IPS-18c (cell line): ENCODE measurements around the gene LRRC4C.

Experiments
- H3K4me3 ChIP-seq: 2 replicates; pipeline ENCODE4 v1.7.0; 2013; ENCODE audit warnings: low read depth, mild to moderate bottlenecking, low read length, moderate library complexity; ENCODE audit not compliant: insufficient read depth
- H3K9me3 ChIP-seq: one replicate; pipeline ENCODE4 v1.6.1; 2013; ENCODE audit warnings: mild to moderate bottlenecking, low read length, moderate library complexity; ENCODE audit not compliant: control insufficient read depth, insufficient read depth

Gene LRRC4C

DNA sequence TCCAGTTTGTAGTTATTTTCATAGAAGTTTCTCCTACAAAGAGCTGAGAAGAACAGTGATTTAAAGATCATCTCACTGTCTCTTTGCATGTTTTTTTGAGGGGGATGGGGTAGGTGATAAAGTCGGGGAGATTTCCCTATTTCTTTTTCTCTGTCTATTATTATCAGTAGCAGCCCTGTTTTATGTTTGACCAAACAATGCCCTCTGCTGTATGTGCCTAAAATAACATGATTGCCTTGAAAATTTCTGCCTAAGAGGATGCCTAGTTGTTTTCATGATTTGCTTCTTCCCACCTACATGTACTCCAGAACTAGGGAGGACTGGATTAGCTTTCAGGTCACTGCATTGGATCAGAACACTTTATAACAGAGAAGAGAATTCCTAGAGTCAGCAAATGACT, 1330.2 kb downstream of the LRRC4C start:
- H3K4me3 ChIP-seq, result no peak overlapping the region
- no peaks in the 10 kb centered on the region for H3K9me3 ChIP-seq

- no peaks in the 10 kb centered on the region for H3K9me3 ChIP-seq
- H3K4me3 ChIP-seq, result no peak overlapping the region
Observed at GRCh38 chr11:40125054-40125453, 1334.4 kb downstream of the LRRC4C start.

DNA sequence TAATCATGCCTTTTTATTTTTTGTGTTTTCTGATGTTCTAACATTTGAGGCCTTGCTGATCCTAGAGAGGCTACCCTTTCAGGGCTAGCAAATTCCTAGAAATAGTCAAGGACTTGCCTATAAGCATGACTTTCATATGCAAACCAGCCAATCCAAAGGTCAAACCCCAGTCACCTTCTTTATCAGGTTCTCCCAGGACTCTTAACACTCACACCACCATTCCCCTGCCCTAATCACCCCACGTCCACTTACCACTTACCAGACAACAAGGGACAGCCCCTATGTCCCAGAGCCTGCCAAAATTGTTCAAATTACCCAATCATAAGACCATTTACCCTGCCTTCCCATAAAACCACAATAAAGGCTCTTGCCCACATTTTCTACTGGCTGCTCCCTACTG, 1339.8 kb downstream of the LRRC4C start:
- H3K9me3 ChIP-seq, result no peaks in the 10 kb centered on the region
- H3K4me3 ChIP-seq, result no peak overlapping the region

DNA sequence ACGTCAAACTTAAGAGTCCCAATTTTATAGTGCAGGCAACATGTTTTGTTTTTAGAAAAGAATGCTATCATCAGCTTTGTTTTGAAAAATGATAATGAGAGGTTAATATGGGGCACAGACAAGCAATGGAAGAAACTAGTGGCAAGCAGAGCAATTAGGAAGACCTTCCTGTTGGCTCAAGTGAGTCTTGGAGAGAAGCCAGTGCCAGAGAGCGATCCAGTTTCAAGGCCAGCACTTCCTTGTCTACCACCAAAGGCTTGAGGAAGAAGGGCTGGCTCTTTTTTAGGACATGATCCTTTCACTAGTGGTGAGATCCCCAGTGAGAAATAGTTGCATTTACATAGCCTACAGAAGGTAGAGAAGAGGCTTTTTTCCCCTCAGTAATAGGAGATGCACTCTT, 1340.7 kb downstream of the LRRC4C start:
- Histone ChIP-seq H3K9me3 (no peaks in the 10 kb centered on the region), H3K4me3 (no peak overlapping the region)

GRCh38 chr11:40118026-40118425, 1341.4 kb downstream of the LRRC4C start:
- Histone ChIP-seq H3K4me3 (no peak overlapping the region), H3K9me3 (no peaks in the 10 kb centered on the region)

- no peak overlapping the region for H3K4me3 ChIP-seq
- no peaks in the 10 kb centered on the region for H3K9me3 ChIP-seq
Observed at GRCh38 chr11:40104941-40105550, 1354.4 kb downstream of the LRRC4C start.

DNA sequence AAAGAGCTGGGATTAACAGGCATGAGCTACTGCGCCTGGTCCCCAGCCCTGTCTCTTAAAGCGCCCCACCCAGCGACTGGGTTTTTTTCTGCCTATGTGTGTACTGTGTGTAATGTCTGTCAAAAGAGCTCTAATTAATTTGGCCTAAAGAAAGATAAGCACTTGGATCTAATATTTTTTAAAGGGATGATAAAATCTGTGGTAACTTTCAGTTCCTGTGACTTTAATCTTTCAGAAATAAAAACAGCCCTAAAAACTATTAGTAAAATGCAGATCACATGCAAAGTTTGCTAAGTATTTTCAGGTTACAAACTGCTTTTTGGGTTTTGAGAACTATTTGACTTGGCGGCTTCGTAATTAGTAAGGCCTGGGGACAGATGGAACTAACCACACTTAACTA, 1358.7 kb downstream of the LRRC4C start:
- no peaks in the 10 kb centered on the region for H3K9me3 ChIP-seq
- H3K4me3 ChIP-seq, result no peak overlapping the region

GRCh38 chr11:40100162-40100553, 1359.3 kb downstream of the LRRC4C start:
- no peaks in the 10 kb centered on the region for H3K9me3 ChIP-seq
- H3K4me3 ChIP-seq, result no peak overlapping the region

GRCh38 chr11:40099426-40100161, 1359.9 kb downstream of the LRRC4C start:
- H3K4me3 ChIP-seq, result no peak overlapping the region
- H3K9me3 ChIP-seq, result no peaks in the 10 kb centered on the region

DNA sequence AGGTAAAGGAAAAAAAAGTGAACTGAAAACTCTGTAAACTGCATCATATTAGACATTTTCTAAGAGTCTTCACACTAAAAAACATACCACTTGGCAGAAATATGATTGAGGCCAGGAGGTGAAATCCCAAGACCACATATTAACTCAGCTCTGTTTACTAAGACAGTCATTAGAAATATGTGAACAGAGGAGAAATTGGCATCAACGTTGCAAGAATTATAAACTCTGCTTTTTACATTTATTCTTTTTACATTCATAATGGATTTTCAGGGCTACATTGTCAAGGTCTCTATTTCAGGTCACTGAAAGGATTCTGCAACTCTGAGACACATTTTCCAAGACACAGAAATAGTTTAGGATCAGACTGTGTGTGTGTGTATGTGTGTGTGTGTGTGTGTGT, 1364.0 kb downstream of the LRRC4C start:
- H3K4me3 ChIP-seq, result no peak overlapping the region
- no peaks in the 10 kb centered on the region for H3K9me3 ChIP-seq

DNA sequence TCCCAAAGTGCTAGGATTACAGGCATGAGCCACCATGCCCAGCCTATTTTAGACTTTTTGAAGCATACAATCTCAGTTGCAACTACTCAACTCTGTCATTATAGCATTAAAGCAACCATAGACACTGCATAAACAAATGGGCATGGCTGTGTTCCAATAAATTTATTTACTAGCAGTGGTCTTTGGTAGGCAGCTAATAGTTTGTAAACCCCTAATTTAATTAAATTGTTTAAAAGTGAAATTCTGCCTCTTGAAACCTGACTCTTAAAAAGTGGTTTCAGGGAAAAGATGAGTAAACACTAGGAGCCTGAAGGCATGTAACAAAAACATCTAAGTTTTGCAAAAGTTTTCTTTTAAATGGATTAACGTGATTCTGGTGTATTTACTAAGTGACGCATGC, 1364.5 kb downstream of the LRRC4C start:
- H3K4me3 ChIP-seq, result no peak overlapping the region
- H3K9me3 ChIP-seq, result no peaks in the 10 kb centered on the region

- H3K4me3 ChIP-seq, result no peak overlapping the region
- H3K9me3 ChIP-seq, result no peaks in the 10 kb centered on the region
Observed at GRCh38 chr11:40080434-40080833, 1379.0 kb downstream of the LRRC4C start.
